Lung (tissue), 12 donors: Measurements from ENCODE around the gene FGGY. TPM values are rescaled to one million over a fixed set of nuclear protein-coding genes. Genes with fewer than 3 reads are reported as not detected.

ENCODE experiments used
- ATAC-seq: fragments of 200-7000 bp; cut with Tn5 transposase; one replicate; pipeline ENCODE4 v1.9.1; 2020; ENCODE audit warnings: moderate number of reproducible peaks; ENCODE audit not compliant: insufficient read depth, low FRiP score
- DNase-seq, 3 donors: peaks; one replicate each; pipeline ENCODE4 v3.0.0-alpha.2; 2013 to 2017
- H3K27ac ChIP-seq, 2 donors: one replicate each; pipeline ENCODE4 v1.5.1; 2013; ENCODE audit warnings: mild to moderate bottlenecking in 2 of 2, moderate library complexity in 2 of 2, control low read depth in 1 of 2, inconsistent platforms in 1 of 2, low read depth in 1 of 2, low read length in 1 of 2
- H3K27me3 ChIP-seq, 3 donors: one replicate each; pipeline ENCODE4 v1.5.1; 2013; ENCODE audit warnings: low read length in 2 of 3; ENCODE audit not compliant: control insufficient read depth in 3 of 3, insufficient read depth in 3 of 3
- H3K36me3 ChIP-seq, 4 donors: one replicate each; pipeline ENCODE4 v1.5.1; 2013; ENCODE audit warnings: low read length in 4 of 4, mild to moderate bottlenecking in 1 of 4, moderate library complexity in 1 of 4; ENCODE audit not compliant: control insufficient read depth in 4 of 4, insufficient read depth in 4 of 4
- H3K4me1 ChIP-seq, 5 donors: one replicate each; pipeline ENCODE4 v1.5.1; 2013; ENCODE audit warnings: low read length in 5 of 5, mild to moderate bottlenecking in 2 of 5, moderate library complexity in 1 of 5; ENCODE audit not compliant: control insufficient read depth in 5 of 5, insufficient read depth in 5 of 5
- H3K4me3 ChIP-seq: one replicate; pipeline ENCODE4 v1.5.1; 2013; ENCODE audit warnings: mild to moderate bottlenecking, control low read depth, moderate library complexity
- H3K9ac ChIP-seq, 2 donors: one replicate each; pipeline ENCODE4 v1.5.1; 2013; ENCODE audit warnings: low read length in 2 of 2, control low read depth in 1 of 2; ENCODE audit not compliant: insufficient read depth in 1 of 2
- H3K9me3 ChIP-seq, 4 donors: one replicate each; pipeline ENCODE4 v1.5.1; 2013; ENCODE audit warnings: low read length in 3 of 4, mild to moderate bottlenecking in 1 of 4, moderate library complexity in 1 of 4; ENCODE audit not compliant: control insufficient read depth in 4 of 4, insufficient read depth in 3 of 4
- WGBS, 2 donors: extraction: QIAGEN DNeasy Blood & Tissue Kit; methylation state at CpG; one replicate each; pipeline ENCODE4 v1.1.7; 2013; 5-methylcytosine and 5-hydroxymethylcytosine counted together
- polyA plus RNA-seq, 2 donors: library from polyadenylated mRNA; stranded (reverse); fragments of 200-250 nt; gene quantifications; one replicate each; pipeline ENCODE4 v1.2.1, GENCODE V29; 2013
- total RNA-seq, 2 donors: library from RNA; depleted of rRNA in 1 of 2; stranded (reverse); fragments of >200 nt in 1 of 2; gene quantifications; one replicate each; pipeline ENCODE4 v1.2.1, GENCODE V29; 2014 to 2021
- TF ChIP-seq, protein P1 (sequence below): IDR thresholded peaks from 2 replicates; pipeline ENCODE4 v1.5.1; 2012; ENCODE audit warnings: mild to moderate bottlenecking; ENCODE audit errors: control extremely low read depth, extremely low read depth
- donor health status: control.
- donor health status: control.
- donor health status: Bipolar disorder and iron deficiency.
- donor health status: healthy.
- donor health status: DM: yes; HTN: yes; CAD: no.

Gene FGGY
- total and polyA plus RNA-seq, 4 donors: 16.1 to 42.3 (median 18.3) TPM

DNA sequence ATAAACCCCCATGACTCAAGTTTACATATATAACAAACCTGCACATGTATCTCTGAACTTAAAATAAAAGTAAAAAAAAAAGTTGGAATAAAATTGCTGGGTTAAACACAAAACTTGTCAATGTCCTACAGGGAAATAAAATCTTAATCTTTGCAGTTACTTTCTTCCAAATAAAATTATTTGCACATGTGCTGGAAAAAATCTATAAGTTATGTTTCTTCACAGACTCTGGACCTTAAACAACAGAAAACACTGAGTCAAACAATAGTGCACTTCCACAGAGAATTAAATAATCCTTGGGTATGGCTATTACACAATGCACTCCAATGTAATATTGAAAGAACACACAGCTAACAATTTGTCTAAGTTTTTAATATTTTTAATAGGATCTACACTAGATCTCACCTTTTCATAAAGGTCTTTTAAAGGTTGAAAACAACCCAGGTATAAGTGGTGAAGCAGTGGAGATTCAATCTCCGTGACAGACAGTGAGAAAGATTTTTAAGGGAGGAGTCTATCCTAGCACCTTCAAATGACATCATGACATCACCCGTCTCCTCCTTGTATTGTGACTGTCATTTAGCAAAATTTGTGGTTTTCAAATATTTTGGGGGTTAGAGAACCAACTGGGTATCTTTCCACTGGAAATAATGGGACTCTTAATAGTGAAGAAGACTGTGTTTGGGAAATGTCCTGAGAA is 25.2 kb upstream of the FGGY start:
- DNase-seq (no peak), ATAC-seq (no peak)
- Histone ChIP-seq H3K27ac (no peak overlapping the region), H3K4me1 (no peaks in the 10 kb centered on the region), H3K9ac (no peak overlapping the region), H3K36me3 (no peaks in the 10 kb centered on the region), H3K9me3 (no peaks in the 10 kb centered on the region), H3K4me3 (no peak overlapping the region), H3K27me3 (no peaks in the 10 kb centered on the region)
- 90 to 94% methylated on average over 2 of the region's 2 CpGs for WGBS, 2 donors
- TF ChIP-seq, protein P1, sequence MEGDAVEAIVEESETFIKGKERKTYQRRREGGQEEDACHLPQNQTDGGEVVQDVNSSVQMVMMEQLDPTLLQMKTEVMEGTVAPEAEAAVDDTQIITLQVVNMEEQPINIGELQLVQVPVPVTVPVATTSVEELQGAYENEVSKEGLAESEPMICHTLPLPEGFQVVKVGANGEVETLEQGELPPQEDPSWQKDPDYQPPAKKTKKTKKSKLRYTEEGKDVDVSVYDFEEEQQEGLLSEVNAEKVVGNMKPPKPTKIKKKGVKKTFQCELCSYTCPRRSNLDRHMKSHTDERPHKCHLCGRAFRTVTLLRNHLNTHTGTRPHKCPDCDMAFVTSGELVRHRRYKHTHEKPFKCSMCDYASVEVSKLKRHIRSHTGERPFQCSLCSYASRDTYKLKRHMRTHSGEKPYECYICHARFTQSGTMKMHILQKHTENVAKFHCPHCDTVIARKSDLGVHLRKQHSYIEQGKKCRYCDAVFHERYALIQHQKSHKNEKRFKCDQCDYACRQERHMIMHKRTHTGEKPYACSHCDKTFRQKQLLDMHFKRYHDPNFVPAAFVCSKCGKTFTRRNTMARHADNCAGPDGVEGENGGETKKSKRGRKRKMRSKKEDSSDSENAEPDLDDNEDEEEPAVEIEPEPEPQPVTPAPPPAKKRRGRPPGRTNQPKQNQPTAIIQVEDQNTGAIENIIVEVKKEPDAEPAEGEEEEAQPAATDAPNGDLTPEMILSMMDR: no peak

DNA sequence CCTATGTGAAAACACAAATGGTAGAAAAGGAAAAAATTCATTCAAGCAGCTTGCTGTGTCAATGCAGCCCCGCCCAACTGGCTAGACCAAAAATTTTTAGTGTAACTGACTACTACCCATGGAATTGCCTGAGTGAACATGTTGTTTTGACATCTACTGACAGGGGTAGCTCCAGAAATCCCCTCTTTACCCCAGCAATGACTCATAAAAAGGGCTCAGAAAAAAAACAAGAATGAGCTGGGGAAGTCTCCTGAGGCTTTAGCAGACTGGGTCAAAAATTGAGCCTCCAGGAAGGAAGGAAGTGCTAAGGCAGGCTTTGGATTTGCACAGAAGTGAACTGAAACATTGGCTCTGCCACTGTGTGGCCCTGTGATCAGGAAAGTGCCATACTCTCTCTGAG is 24.4 kb upstream of the FGGY start:
- no peak for DNase-seq
- TF ChIP-seq, protein P1: no peak
- ATAC-seq: no peak
- H3K4me1 ChIP-seq: no peaks in the 10 kb centered on the region
- no peaks in the 10 kb centered on the region for H3K27me3 ChIP-seq
- no peak overlapping the region for H3K4me3 ChIP-seq
- H3K27ac ChIP-seq: no peak overlapping the region
- no peaks in the 10 kb centered on the region for H3K36me3 ChIP-seq
- no peak overlapping the region for H3K9ac ChIP-seq
- H3K9me3 ChIP-seq: no peaks in the 10 kb centered on the region
- 88 to 94% methylated on average over 1 of the region's 1 CpG for WGBS, 2 donors

DNA sequence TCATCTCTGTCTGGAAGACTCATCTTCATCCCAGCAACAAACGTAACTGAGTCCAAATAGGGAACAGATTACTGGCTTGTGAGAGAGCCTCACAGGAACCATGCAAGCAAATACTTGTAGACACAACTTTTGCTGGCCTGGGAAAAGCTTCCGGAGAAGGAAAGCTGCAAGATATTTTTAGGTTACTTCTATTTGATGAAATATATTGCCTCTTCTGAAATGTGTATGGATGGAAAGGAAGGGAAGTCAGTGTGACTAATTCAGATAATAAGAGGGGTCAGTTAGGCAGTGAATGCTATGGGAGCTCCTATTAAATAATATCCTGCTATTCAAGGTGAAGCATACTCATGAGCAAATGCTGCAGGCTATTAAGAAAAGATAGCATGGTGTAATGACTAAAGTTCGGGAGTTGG is 20.4 kb upstream of the FGGY start:
- no peak overlapping the region for H3K9ac ChIP-seq
- TF ChIP-seq, protein P1: no peak
- no peak overlapping the region for H3K4me3 ChIP-seq
- peak in 1 of 3 donors; percentile 17 for DNase-seq
- no peaks in the 10 kb centered on the region for H3K9me3 ChIP-seq
- no peaks in the 10 kb centered on the region for H3K27me3 ChIP-seq
- WGBS, 2 donors: 68 to 87% methylated on average over 3 of the region's 3 CpGs
- no peaks in the 10 kb centered on the region for H3K4me1 ChIP-seq
- no peak overlapping the region for H3K27ac ChIP-seq
- ATAC-seq: no peak
- no peaks in the 10 kb centered on the region for H3K36me3 ChIP-seq

DNA sequence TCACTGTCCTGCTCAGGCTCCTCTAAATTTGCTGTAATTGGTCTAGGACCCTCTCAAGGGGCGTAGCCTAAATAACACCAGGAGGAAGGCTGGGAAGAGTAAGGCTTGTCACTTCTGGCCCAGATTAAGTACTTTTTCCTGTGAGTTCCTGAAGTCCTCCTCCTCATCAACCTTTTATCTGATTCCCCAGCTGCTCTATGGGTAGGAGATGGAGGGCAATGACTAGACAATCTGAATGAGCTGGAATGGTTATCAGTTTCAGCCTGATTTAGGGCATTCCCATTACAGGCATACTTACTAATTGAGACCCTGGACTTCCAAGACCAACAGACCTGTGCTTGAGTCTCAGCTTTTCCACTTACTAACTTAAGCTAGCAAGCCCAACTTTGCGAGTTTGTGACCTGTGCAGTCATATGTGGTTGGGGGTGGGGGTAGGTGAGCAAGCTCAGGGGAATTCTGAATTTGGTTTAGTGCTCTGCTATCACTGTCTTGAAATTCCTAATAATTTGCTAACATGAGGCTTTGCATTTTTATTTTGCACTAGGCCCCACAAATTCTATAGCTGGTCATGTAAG is 18.0 kb upstream of the FGGY start:
- ATAC-seq (no peak), DNase-seq (no peak)
- no peaks in the 10 kb centered on the region for H3K4me1 ChIP-seq
- no peaks in the 10 kb centered on the region for H3K27me3 ChIP-seq
- no peaks in the 10 kb centered on the region for H3K36me3 ChIP-seq
- TF ChIP-seq, protein P1: no peak
- no peak overlapping the region for H3K9ac ChIP-seq
- H3K9me3 ChIP-seq: no peaks in the 10 kb centered on the region
- H3K27ac ChIP-seq: no peak overlapping the region
- H3K4me3 ChIP-seq: no peak overlapping the region
- 90 to 98% methylated on average over 2 of the region's 2 CpGs for WGBS, 2 donors
